Keratinocyte (primary cell): ENCODE measurements around the gene ABLIM1.

Source experiments
- EZH2 ChIP-seq: IDR thresholded peaks from one replicate; pipeline ENCODE4 v1.6.1; 2012; ENCODE audit warnings: inconsistent platforms, mild to moderate bottlenecking, low read length, moderate library complexity
- TF ChIP-seq, protein P1 (sequence below), 3 experiments: IDR thresholded peaks in 1 of 3; conservative IDR thresholded peaks in 1 of 3; optimal IDR thresholded peaks in 1 of 3; 2 replicates in 2 of 3; 3 replicates in 1 of 3; pipeline versions ENCODE3 to v1.5.1; 2011; ENCODE audit warnings: low read length in 3 of 3, mild to moderate bottlenecking in 3 of 3, moderate library complexity in 2 of 3, control low read depth in 1 of 3, inconsistent platforms in 1 of 3; ENCODE audit not compliant: insufficient read depth in 2 of 3; ENCODE audit errors: extremely low read depth in 1 of 3

DNA sequence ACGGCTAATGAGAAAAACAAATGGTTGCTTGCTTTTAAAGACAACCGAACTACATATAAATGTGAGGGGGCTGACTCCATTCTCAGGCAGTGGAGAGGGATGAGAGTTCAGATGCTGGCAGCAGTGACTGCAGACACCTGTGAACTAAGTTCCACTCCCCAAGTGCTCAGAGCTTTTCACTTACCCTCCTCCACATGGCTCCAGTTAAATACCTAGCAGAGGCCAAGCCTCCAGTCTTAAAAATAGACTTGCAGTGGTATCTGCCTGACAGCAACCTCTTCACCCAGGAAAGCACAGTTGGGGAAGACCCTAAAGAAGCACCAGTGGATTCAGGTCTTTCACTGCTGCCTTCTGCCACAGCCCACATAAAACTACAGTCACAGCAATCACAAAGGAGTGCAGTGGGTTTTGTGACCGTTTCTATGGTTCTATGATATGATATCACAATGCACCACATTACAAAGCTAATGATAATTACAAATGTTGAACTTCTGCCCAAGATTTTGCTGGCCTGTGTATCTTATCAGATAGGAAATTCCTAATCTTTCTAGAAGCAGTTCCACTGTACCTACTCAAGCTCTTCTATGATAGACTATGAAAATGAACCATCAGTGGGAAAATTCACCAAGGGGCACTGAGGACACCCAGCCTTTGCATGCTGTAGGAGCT lies 3.3 kb upstream of the ABLIM1 start:
- TF ChIP-seq, protein P1, sequence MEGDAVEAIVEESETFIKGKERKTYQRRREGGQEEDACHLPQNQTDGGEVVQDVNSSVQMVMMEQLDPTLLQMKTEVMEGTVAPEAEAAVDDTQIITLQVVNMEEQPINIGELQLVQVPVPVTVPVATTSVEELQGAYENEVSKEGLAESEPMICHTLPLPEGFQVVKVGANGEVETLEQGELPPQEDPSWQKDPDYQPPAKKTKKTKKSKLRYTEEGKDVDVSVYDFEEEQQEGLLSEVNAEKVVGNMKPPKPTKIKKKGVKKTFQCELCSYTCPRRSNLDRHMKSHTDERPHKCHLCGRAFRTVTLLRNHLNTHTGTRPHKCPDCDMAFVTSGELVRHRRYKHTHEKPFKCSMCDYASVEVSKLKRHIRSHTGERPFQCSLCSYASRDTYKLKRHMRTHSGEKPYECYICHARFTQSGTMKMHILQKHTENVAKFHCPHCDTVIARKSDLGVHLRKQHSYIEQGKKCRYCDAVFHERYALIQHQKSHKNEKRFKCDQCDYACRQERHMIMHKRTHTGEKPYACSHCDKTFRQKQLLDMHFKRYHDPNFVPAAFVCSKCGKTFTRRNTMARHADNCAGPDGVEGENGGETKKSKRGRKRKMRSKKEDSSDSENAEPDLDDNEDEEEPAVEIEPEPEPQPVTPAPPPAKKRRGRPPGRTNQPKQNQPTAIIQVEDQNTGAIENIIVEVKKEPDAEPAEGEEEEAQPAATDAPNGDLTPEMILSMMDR (optimal IDR thresholded peaks at IDR 0.05 in 1 of 3, IDR thresholded peaks at IDR 0.05 in 1 of 3, conservative IDR thresholded peaks at IDR 0.05 in 1 of 3; ENCODE audit: extremely low read depth in 1 of 3, insufficient read depth in 2 of 3, low read length in 3 of 3), result no peak
- TF ChIP-seq EZH2, result no peak
